Neural progenitor cell (in vitro differentiated cells): Measurements from ENCODE around the gene OGDH.

Source experiments
- EZH2 ChIP-seq: fragments of 200-600 bp; sonication (generic); IDR thresholded peaks from 2 replicates; pipeline ENCODE4 v1.6.1; 2017; ENCODE audit warnings: antibody characterized with exemption, mild to moderate bottlenecking, moderate library complexity
- EZH2phosphoT487 ChIP-seq: fragments of 200-600 bp; sonication (generic); IDR thresholded peaks from 2 replicates; pipeline ENCODE4 v1.6.1; 2017; ENCODE audit warnings: antibody characterized with exemption
- TF ChIP-seq, protein P1 (sequence below): fragments of 200-600 bp; sonication (generic); IDR thresholded peaks from 2 replicates; pipeline ENCODE4 v1.5.1; 2017; ENCODE audit warnings: antibody characterized with exemption, mild to moderate bottlenecking

DNA sequence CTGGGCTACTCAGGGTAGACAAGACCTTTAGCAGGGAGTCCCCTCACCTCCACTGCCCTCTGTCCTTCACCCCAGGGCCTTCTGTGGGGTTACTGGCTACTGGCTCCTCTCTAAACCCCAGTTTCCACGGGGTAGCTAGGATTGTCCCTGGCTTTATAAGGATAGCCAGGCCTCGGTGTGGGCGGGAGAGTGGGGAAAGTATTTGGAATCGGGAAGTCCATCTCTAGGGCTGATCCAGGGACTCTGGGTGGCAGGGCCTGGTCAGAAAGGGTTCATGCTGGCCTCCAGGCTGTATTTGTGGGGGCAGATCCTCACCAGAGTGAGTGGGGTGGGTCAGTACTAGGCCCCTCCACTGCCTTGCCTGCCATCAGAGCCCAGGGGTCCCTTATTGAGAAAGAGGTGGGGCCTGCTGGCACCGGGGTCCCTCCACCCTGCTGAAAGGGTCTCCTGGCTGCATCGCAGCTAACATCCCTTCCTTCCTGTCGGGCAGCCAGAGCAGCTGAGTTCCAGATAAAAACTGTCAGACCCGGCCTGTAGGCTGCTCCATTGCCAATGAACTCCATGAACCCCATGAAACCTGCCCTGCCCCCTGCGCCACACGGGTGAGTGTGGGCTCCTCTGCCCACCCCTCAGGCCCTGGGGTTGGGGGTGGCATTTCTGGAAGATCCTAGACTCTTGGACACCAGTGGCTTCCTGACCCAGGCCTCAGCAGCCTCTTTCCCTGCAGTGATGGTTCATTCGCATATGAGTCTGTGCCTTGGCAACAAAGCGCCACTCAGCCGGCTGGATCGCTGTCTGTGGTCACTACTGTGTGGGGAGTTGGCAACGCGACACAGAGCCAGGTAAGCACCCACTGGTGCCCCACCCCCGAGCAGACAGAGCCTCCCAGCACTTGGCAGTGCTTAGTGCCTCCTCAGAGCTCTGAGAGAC lies 149.5 kb downstream of the OGDH start:
- TF ChIP-seq, protein P1, sequence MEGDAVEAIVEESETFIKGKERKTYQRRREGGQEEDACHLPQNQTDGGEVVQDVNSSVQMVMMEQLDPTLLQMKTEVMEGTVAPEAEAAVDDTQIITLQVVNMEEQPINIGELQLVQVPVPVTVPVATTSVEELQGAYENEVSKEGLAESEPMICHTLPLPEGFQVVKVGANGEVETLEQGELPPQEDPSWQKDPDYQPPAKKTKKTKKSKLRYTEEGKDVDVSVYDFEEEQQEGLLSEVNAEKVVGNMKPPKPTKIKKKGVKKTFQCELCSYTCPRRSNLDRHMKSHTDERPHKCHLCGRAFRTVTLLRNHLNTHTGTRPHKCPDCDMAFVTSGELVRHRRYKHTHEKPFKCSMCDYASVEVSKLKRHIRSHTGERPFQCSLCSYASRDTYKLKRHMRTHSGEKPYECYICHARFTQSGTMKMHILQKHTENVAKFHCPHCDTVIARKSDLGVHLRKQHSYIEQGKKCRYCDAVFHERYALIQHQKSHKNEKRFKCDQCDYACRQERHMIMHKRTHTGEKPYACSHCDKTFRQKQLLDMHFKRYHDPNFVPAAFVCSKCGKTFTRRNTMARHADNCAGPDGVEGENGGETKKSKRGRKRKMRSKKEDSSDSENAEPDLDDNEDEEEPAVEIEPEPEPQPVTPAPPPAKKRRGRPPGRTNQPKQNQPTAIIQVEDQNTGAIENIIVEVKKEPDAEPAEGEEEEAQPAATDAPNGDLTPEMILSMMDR = no peak
- TF ChIP-seq EZH2phosphoT487 = no peak
- TF ChIP-seq EZH2 = no peak
